Effector memory CD8-positive, alpha-beta T cell (primary cell): Measurements from ENCODE around the gene ANKS1B.

Experiments used
- ATAC-seq: fragments of 150-1000 bp; cut with Tn5 transposase; replicated peaks from 2 replicates; pipeline ENCODE4 v1.10.0; 2021; ENCODE audit warnings: mild to moderate bottlenecking, moderate library complexity
- DNase-seq, 3 experiments: peaks; one replicate each; pipeline ENCODE4 v3.0.0; 2021
- H3K27ac Mint-ChIP-seq, 2 donors: one replicate each; pipeline ENCODE4 v1.8.0; 2022; ENCODE audit warnings: mild to moderate bottlenecking in 2 of 2, mixed read lengths in 2 of 2, moderate library complexity in 2 of 2
- H3K27me3 Mint-ChIP-seq, 2 donors: one replicate each; pipeline ENCODE4 v1.8.0; 2022; ENCODE audit warnings: mixed read lengths in 2 of 2
- H3K36me3 Mint-ChIP-seq: one replicate; pipeline ENCODE4 v1.8.0; 2022; ENCODE audit warnings: mild to moderate bottlenecking, moderate library complexity, mixed read lengths; ENCODE audit not compliant: insufficient read depth
- H3K4me1 Mint-ChIP-seq, 2 donors: one replicate each; pipeline ENCODE4 v1.8.0; 2022; ENCODE audit warnings: low read depth in 2 of 2, mixed read lengths in 2 of 2
- H3K4me3 Mint-ChIP-seq, 2 donors: one replicate each; pipeline ENCODE4 v1.8.0; 2022; ENCODE audit warnings: mild to moderate bottlenecking in 2 of 2, mixed read lengths in 2 of 2, moderate library complexity in 2 of 2
- H3K9me3 Mint-ChIP-seq, 2 donors: one replicate each; pipeline ENCODE4 v1.8.0; 2022; ENCODE audit warnings: mixed read lengths in 2 of 2

The ANKS1B gene

GRCh38 chr12:98741196-98741555, 1243.6 kb downstream of the ANKS1B start:
- ATAC-seq: no peak
- no peak overlapping the region for H3K4me3 Mint-ChIP-seq
- peaks cover 8 to 29% of the 10 kb centered on the region in 2 donors for H3K27me3 Mint-ChIP-seq
- DNase-seq: no peak
- peaks cover 0 to 4% of the 10 kb centered on the region in 2 donors for H3K9me3 Mint-ChIP-seq
- H3K27ac Mint-ChIP-seq: peak overlapping the region in 1 of 2 donors; percentile 41
- peaks cover 4 to 5% of the 10 kb centered on the region in 2 donors for H3K4me1 Mint-ChIP-seq
- H3K36me3 Mint-ChIP-seq: peaks cover 2% of the 10 kb centered on the region

- Mint-ChIP-seq H3K4me3 (no peak overlapping the region), H3K27ac (peak overlapping the region in 1 of 2 donors; percentile 41), H3K4me1 (peaks cover 0 to 4% of the 10 kb centered on the region in 2 donors), H3K36me3 (peaks cover 2% of the 10 kb centered on the region), H3K9me3 (peaks cover 0 to 4% of the 10 kb centered on the region in 2 donors), H3K27me3 (peaks cover 5 to 25% of the 10 kb centered on the region in 2 donors)
- no peak for DNase-seq
- no peak for ATAC-seq
Measured at GRCh38 chr12:98740751-98741150, 1244.0 kb downstream of the ANKS1B start.

- H3K36me3 Mint-ChIP-seq: peaks cover 6% of the 10 kb centered on the region
- DNase-seq: no peak
- peaks cover 0 to 4% of the 10 kb centered on the region in 2 donors for H3K9me3 Mint-ChIP-seq
- H3K4me1 Mint-ChIP-seq: peaks cover 0 to 4% of the 10 kb centered on the region in 2 donors
- H3K4me3 Mint-ChIP-seq: no peak overlapping the region
- ATAC-seq: no peak
- peaks cover 5 to 25% of the 10 kb centered on the region in 2 donors for H3K27me3 Mint-ChIP-seq
- H3K27ac Mint-ChIP-seq: no peak overlapping the region
Measured at GRCh38 chr12:98738539-98738938, 1246.2 kb downstream of the ANKS1B start.

GRCh38 chr12:98738002-98738401, 1246.7 kb downstream of the ANKS1B start:
- peaks cover 0 to 4% of the 10 kb centered on the region in 2 donors for H3K4me1 Mint-ChIP-seq
- peaks cover 11% of the 10 kb centered on the region for H3K36me3 Mint-ChIP-seq
- peaks cover 0 to 4% of the 10 kb centered on the region in 2 donors for H3K9me3 Mint-ChIP-seq
- H3K27ac Mint-ChIP-seq: no peak overlapping the region
- ATAC-seq: no peak
- DNase-seq: no peak
- no peak overlapping the region for H3K4me3 Mint-ChIP-seq
- H3K27me3 Mint-ChIP-seq: peaks cover 5 to 20% of the 10 kb centered on the region in 2 donors

GRCh38 chr12:98737322-98737712, 1247.4 kb downstream of the ANKS1B start:
- Mint-ChIP-seq H3K4me3 (no peak overlapping the region), H3K27me3 (peaks cover 5 to 18% of the 10 kb centered on the region in 2 donors)

GRCh38 chr12:98736352-98737321, 1248.1 kb downstream of the ANKS1B start:
- Mint-ChIP-seq H3K27ac (no peak overlapping the region), H3K9me3 (peaks cover 0 to 4% of the 10 kb centered on the region in 2 donors), H3K4me3 (no peak overlapping the region), H3K36me3 (peaks cover 12% of the 10 kb centered on the region), H3K27me3 (peaks cover 4 to 12% of the 10 kb centered on the region in 2 donors), H3K4me1 (peaks cover 0 to 4% of the 10 kb centered on the region in 2 donors)
- ATAC-seq (no peak), DNase-seq (no peak)

More at GRCh38 chr12:98737322-98737712, 1247.4 kb downstream of the ANKS1B start:
- ATAC-seq (no peak), DNase-seq (no peak)
- Mint-ChIP-seq H3K9me3 (peaks cover 0 to 4% of the 10 kb centered on the region in 2 donors), H3K36me3 (peaks cover 12% of the 10 kb centered on the region), H3K4me1 (peaks cover 0 to 4% of the 10 kb centered on the region in 2 donors), H3K27ac (no peak overlapping the region)

- peaks cover 0 to 4% of the 10 kb centered on the region in 2 donors for H3K4me1 Mint-ChIP-seq
- peak overlapping the region in 1 of 2 donors; percentile 3 for H3K27ac Mint-ChIP-seq
- peaks cover 0 to under 1% of the 10 kb centered on the region in 2 donors for H3K9me3 Mint-ChIP-seq
- peaks cover 12% of the 10 kb centered on the region for H3K36me3 Mint-ChIP-seq
- DNase-seq (no peak), ATAC-seq (no peak)
- H3K27me3 Mint-ChIP-seq: peaks cover 0 to 3% of the 10 kb centered on the region in 2 donors
- H3K4me3 Mint-ChIP-seq: no peak overlapping the region
Measured at GRCh38 chr12:98735821-98736220, 1248.9 kb downstream of the ANKS1B start.

GRCh38 chr12:98733667-98734350, 1250.9 kb downstream of the ANKS1B start:
- Mint-ChIP-seq H3K36me3 (peaks cover 17% of the 10 kb centered on the region), H3K4me3 (no peak overlapping the region), H3K27me3 (no peaks in the 10 kb centered on the region), H3K27ac (no peak overlapping the region), H3K4me1 (peaks cover 0 to 4% of the 10 kb centered on the region in 2 donors), H3K9me3 (no peaks in the 10 kb centered on the region)
- ATAC-seq (no peak), DNase-seq (no peak)

- H3K4me3 Mint-ChIP-seq: no peak overlapping the region
- H3K27me3 Mint-ChIP-seq: no peaks in the 10 kb centered on the region
- H3K4me1 Mint-ChIP-seq: no peaks in the 10 kb centered on the region
- H3K27ac Mint-ChIP-seq: no peak overlapping the region
- H3K36me3 Mint-ChIP-seq: peaks cover 42% of the 10 kb centered on the region
- DNase-seq (no peak), ATAC-seq (no peak)
- no peaks in the 10 kb centered on the region for H3K9me3 Mint-ChIP-seq
Measured at GRCh38 chr12:98730412-98730811, 1254.3 kb downstream of the ANKS1B start.

GRCh38 chr12:98727196-98727595, 1257.5 kb downstream of the ANKS1B start:
- no peak for DNase-seq
- H3K27me3 Mint-ChIP-seq: no peaks in the 10 kb centered on the region
- H3K27ac Mint-ChIP-seq: no peak overlapping the region
- H3K4me1 Mint-ChIP-seq: peaks cover 2 to 6% of the 10 kb centered on the region in 2 donors
- no peak for ATAC-seq
- H3K36me3 Mint-ChIP-seq: peaks cover 38% of the 10 kb centered on the region
- H3K9me3 Mint-ChIP-seq: no peaks in the 10 kb centered on the region
- no peak overlapping the region for H3K4me3 Mint-ChIP-seq

GRCh38 chr12:98725476-98726247, 1259.1 kb downstream of the ANKS1B start:
- peak; percentile 45 for ATAC-seq
- H3K36me3 Mint-ChIP-seq: peaks cover 37% of the 10 kb centered on the region
- H3K4me3 Mint-ChIP-seq: no peak overlapping the region
- H3K9me3 Mint-ChIP-seq: no peaks in the 10 kb centered on the region
- no peaks in the 10 kb centered on the region for H3K27me3 Mint-ChIP-seq
- H3K27ac Mint-ChIP-seq: peak overlapping the region; percentile 13 to 41
- peak in 1 of 3 experiments; percentile 22 for DNase-seq
- H3K4me1 Mint-ChIP-seq: peaks cover 2 to 6% of the 10 kb centered on the region in 2 donors

- Mint-ChIP-seq H3K36me3 (peaks cover 38% of the 10 kb centered on the region), H3K4me1 (peaks cover 2 to 6% of the 10 kb centered on the region in 2 donors), H3K27ac (peak overlapping the region in 1 of 2 donors; percentile 41), H3K27me3 (no peaks in the 10 kb centered on the region), H3K4me3 (no peak overlapping the region), H3K9me3 (no peaks in the 10 kb centered on the region)
- ATAC-seq: no peak
- no peak for DNase-seq
Measured at GRCh38 chr12:98724384-98725155, 1260.2 kb downstream of the ANKS1B start.
